NT2/D1 (cell line): ENCODE measurements around the gene MGST3.
"Not testable (repeated sequence)": the region's sequence is repeated elsewhere in the genome, so short reads cannot be mapped to it uniquely, and the experiment has no call there.

Source experiments
- DNase-seq: peaks from one replicate; pipeline ENCODE4 v3.0.0-alpha.2; 2011; ENCODE audit warnings: low read depth, low spot score
- H3K27me3 ChIP-seq: 2 replicates; pipeline ENCODE4 v1.6.0; 2011; ENCODE audit warnings: mild to moderate bottlenecking; ENCODE audit not compliant: insufficient read length, insufficient read depth
- H3K36me3 ChIP-seq: 2 replicates; pipeline ENCODE4 v1.6.1; 2011; ENCODE audit warnings: mild to moderate bottlenecking, low read length, mixed read lengths; ENCODE audit not compliant: insufficient read depth, insufficient read length
- H3K4me1 ChIP-seq: 2 replicates; pipeline ENCODE4 v1.5.1; 2011; ENCODE audit not compliant: insufficient read depth, insufficient read length
- H3K4me3 ChIP-seq: 2 replicates; pipeline ENCODE4 v1.5.1; 2011; ENCODE audit warnings: low read depth; ENCODE audit not compliant: insufficient read length
- H3K9ac ChIP-seq: 2 replicates; pipeline ENCODE4 v1.6.0; 2011; ENCODE audit warnings: low read depth; ENCODE audit not compliant: insufficient read length
- H3K9me3 ChIP-seq: 2 replicates; pipeline ENCODE4 v1.5.1; 2011; ENCODE audit warnings: mild to moderate bottlenecking, low read length; ENCODE audit not compliant: insufficient read depth
- SUZ12 ChIP-seq: IDR thresholded peaks from 2 replicates; pipeline ENCODE4 v1.6.1; 2011; ENCODE audit not compliant: insufficient read length, insufficient read depth; ENCODE audit errors: extremely low read depth
- YY1 ChIP-seq: IDR thresholded peaks from 2 replicates; pipeline ENCODE4 v1.6.1; 2011; ENCODE audit not compliant: insufficient read length, insufficient read depth
- ZNF274 ChIP-seq: IDR thresholded peaks from 2 replicates; pipeline ENCODE4 v1.6.1; 2011; ENCODE audit warnings: mild to moderate bottlenecking, low read depth, low read length

Gene MGST3

GRCh38 chr1:165635329-165635728 lies 4.3 kb downstream of the MGST3 start:
- TF ChIP-seq YY1: no peak
- no peak for TF ChIP-seq SUZ12
- no peak for TF ChIP-seq ZNF274
- H3K9me3 ChIP-seq: no peaks in the 10 kb centered on the region
- no peak overlapping the region for H3K4me3 ChIP-seq
- H3K36me3 ChIP-seq: peaks cover 27% of the 10 kb centered on the region
- H3K9ac ChIP-seq: no peak overlapping the region
- H3K4me1 ChIP-seq: no peaks in the 10 kb centered on the region
- no peak for DNase-seq
- H3K27me3 ChIP-seq: no peaks in the 10 kb centered on the region

GRCh38 chr1:165635823-165636222 lies 4.8 kb downstream of the MGST3 start:
- Histone ChIP-seq H3K9ac (no peak overlapping the region), H3K27me3 (no peaks in the 10 kb centered on the region), H3K4me3 (no peak overlapping the region), H3K9me3 (no peaks in the 10 kb centered on the region), H3K4me1 (no peaks in the 10 kb centered on the region), H3K36me3 (peaks cover 27% of the 10 kb centered on the region)
- TF ChIP-seq ZNF274 (no peak), SUZ12 (no peak), YY1 (no peak)
- DNase-seq: no peak

- H3K4me1 ChIP-seq: no peaks in the 10 kb centered on the region
- no peak overlapping the region for H3K4me3 ChIP-seq
- H3K36me3 ChIP-seq: peaks cover 27% of the 10 kb centered on the region
- H3K27me3 ChIP-seq: no peaks in the 10 kb centered on the region
- TF ChIP-seq YY1 (no peak), SUZ12 (no peak), ZNF274 (no peak)
- no peak for DNase-seq
- no peaks in the 10 kb centered on the region for H3K9me3 ChIP-seq
- H3K9ac ChIP-seq: no peak overlapping the region
These were observed 6.4 kb downstream of the MGST3 start for GRCh38 chr1:165637427-165637826.

- not testable (repeated sequence) for H3K4me3 ChIP-seq, H3K9ac ChIP-seq, DNase-seq, H3K9me3 ChIP-seq, H3K4me1 ChIP-seq, H3K27me3 ChIP-seq
- peaks cover 27% of the 10 kb centered on the region for H3K36me3 ChIP-seq
These were observed 7.2 kb downstream of the MGST3 start for GRCh38 chr1:165638211-165638610.

GRCh38 chr1:165639821-165640623 lies 9.0 kb downstream of the MGST3 start:
- Histone ChIP-seq H3K4me3 (no peak overlapping the region), H3K36me3 (peaks cover 26% of the 10 kb centered on the region), H3K9ac (no peak overlapping the region), H3K9me3 (no peaks in the 10 kb centered on the region), H3K27me3 (no peaks in the 10 kb centered on the region), H3K4me1 (no peaks in the 10 kb centered on the region)
- DNase-seq: no peak
- TF ChIP-seq ZNF274 (no peak), SUZ12 (no peak), YY1 (no peak)

- H3K27me3 ChIP-seq: no peaks in the 10 kb centered on the region
- H3K4me1 ChIP-seq: no peaks in the 10 kb centered on the region
- TF ChIP-seq YY1: no peak
- TF ChIP-seq ZNF274: no peak
- TF ChIP-seq SUZ12: no peak
- H3K36me3 ChIP-seq: peaks cover 13% of the 10 kb centered on the region
- no peak overlapping the region for H3K9ac ChIP-seq
- H3K9me3 ChIP-seq: no peaks in the 10 kb centered on the region
- no peak for DNase-seq
- H3K4me3 ChIP-seq: no peak overlapping the region
These were observed 10.4 kb downstream of the MGST3 start for GRCh38 chr1:165641231-165641987.

- Histone ChIP-seq H3K27me3 (no peaks in the 10 kb centered on the region), H3K4me3 (no peak overlapping the region), H3K9ac (no peak overlapping the region), H3K9me3 (no peaks in the 10 kb centered on the region), H3K4me1 (no peaks in the 10 kb centered on the region), H3K36me3 (peaks cover 8% of the 10 kb centered on the region)
- TF ChIP-seq SUZ12 (no peak), ZNF274 (no peak), YY1 (no peak)
- no peak for DNase-seq
These were observed 13.2 kb downstream of the MGST3 start for GRCh38 chr1:165644064-165644735.
